ENCODE data around the gene ABCB10.
"Not testable (repeated sequence)": the region's sequence is repeated elsewhere in the genome, so short reads cannot be mapped to it uniquely, and the experiment has no call there.

The ABCB10 gene

DNA sequence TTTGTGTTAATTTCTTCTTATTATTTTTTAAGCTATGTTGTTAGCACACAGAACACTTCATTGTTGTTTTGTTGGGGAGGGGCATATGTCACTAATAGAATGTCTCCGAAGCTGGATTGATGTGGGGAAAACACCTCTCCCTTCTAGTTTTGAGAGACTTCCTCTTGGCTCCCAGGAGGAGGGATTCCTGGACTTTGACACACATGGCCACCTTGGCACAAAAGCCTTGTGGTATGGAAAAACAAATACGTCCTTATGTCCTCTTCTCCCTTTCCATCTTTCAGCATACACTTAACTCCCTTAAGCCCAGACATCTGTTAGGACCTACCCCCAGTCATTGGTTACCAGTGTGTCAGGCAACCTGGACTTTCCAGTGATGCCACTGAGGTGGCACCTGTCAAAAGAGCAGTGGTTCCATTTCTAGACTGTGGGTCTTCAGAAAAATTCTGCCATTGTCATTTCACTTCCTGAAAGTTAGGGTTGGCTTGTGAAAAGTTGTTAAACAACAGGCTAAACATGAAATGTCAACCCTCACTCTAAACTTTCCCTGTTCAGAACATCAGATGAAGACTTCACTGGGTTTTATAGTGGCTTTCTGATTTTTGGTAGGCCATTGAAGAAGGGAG is 12.5 kb upstream of the ABCB10 start:
- no peak for DNase-seq

DNA sequence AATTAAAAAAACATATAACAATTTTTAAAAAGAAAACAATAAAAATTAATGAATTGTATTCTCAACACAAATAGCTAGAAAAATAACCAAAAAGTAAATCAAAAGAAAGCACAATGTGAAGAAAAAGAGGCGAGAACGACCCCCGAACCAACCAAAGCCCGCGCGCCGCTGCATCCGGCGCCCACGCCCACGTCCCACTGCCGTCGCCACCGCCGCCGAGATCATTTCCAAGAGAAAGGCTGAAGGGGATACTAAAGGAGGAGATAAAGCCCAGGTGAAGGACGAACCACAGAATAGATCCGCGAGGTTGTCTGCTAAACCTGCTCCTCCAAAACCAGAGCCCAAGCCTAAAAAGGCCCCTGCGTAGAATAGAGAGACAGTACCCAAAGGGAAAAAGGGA is 11.8 kb upstream of the ABCB10 start:
- DNase-seq: no peak

DNA sequence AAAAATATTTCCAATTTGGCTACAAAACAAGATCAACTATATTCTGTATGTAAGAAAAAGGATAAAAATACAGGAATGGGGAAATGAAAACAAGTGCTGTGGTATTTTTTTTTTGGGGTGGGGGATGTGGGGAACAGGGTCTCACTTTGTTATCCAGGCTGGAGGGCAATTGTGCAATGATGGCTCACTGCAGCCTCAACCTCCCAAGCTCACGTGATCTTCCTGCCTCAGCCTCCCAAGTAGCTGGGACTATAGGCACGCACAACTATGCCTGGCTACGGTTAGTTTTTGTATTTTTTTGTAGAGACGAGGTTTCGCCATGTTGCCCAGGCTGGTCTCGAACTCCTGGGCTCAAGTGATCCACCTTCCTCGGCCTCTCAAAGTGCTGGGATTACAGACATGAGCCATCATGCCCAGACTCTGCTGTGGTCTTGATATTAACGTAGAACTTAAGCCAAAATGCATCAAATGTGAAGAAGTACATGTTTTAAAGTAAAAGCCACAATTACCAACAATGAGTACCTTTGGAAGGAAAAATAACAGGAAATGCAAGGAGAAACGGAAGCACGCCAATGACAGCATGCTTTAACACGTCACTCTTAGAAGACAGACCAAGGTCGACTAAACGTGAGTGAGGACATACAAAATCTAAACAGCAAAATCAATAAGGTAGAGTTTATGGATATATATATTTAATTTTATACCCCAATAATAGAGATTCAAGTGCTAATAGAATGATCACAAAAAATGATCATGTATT is 8.8 kb upstream of the ABCB10 start:
- no peak for DNase-seq

- peak; percentile 92 to 95 for DNase-seq
Measured at GRCh38 chr1:229563701-229564100, 5.2 kb upstream of the ABCB10 start.

GRCh38 chr1:229563241-229563640 is 4.7 kb upstream of the ABCB10 start:
- DNase-seq: peak in 1 of 2 donors; percentile 43

DNA sequence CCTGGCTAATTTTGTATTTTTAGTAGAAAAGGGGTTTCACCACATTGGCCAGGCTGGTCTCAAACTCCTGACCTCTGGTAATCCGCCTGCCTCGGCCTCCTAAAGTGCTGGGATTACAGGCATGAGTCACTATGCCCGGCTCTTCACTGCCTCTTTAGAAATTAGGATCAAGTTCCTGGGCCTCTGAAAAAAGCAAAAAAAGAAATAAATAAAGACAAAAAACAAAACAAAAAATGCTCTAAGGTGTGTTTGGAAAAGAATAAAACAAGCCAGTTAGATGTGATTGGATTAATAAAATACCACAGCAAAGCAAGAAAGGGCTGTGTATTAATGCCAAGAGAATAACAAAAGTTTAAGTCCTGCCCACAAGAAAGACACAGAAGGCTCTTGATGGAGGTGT is 4.2 kb upstream of the ABCB10 start:
- DNase-seq: no peak

DNA sequence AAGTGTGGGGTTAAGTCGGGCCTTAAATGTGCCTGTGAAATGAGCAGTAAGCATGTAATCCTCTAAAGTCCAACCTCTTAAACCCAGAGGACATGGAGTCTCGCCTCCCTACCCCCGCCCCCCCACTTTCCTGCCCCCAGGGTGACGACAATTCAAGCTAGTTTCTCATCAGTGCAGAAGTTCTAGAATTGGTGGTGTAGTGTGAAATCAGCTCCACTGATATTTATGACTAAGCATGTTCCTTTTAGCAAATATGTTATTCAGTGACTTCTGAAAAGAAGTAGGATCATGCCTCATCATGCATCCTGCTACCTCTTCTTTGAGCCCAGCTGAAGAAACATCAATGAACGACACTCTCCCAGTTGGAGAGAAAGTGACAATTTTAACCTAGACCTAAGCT is 2.6 kb upstream of the ABCB10 start:
- DNase-seq: peak in 1 of 2 donors; percentile 29

- not testable (repeated sequence) for DNase-seq
Measured at GRCh38 chr1:229560124-229560523, 1.6 kb upstream of the ABCB10 start.

DNA sequence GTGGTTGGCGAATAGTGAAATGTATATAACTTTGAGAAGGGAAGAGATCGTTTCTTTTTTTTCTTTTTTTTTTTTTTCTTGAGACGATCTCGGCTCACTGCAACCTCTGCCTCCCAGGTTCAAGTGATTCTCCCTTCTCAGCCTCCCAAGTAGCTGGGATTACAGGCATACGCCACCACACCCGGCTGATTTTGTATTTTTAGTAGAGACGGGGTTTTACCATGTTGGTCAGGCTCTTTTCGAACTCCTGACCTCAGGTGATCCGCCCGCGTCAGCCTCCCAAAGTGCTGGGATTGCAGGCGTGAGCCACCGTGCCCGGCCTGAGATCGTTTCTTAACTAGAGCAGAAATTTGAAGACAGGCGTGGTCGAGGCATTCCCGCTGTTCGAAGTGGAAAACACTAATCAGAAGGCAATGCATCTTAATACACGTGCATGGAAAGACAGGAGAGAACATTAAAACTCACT is 862 bp upstream of the ABCB10 start:
- not testable (repeated sequence) for DNase-seq

GRCh38 chr1:229557913-229558414 is 543 bp downstream of the ABCB10 start:
- DNase-seq: peak in 1 of 2 donors; percentile 39

GRCh38 chr1:229557200-229557850 is 1.2 kb downstream of the ABCB10 start:
- DNase-seq: peak; percentile 44 to 47

DNA sequence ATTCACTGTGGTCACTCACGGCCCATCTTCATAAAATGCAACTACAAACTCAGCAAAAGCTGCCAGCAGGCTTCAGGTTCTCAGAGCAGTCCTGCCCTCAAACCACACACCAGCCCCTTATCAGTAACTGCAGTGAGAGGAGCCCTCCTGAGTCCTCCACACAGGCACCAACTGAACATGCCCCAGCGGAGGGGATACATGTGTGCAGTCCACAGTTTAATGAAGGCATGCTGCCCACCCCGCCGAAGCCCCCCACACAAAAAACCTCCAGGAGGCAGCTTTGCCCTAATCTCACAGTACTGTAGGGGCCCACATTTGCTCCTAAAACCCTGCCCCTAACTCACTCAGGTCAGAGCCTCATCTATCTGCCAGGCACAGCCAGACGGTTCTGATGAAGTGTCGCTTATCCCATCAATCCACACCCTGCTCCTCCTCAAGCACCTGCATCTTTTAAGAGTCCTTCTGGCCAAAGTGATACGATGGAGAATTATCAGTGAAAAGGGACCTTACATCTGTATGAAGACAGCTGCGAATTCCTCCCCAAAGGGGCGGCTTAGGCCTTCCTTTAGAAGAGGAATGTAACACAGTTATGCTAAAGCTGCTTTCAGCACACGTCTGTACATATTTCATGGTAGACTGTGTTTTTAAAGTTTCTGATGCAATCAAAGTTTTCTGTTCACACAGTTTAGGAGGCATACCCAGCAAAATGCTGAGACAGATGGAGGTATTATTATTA is 3.5 kb downstream of the ABCB10 start:
- no peak for DNase-seq

DNA sequence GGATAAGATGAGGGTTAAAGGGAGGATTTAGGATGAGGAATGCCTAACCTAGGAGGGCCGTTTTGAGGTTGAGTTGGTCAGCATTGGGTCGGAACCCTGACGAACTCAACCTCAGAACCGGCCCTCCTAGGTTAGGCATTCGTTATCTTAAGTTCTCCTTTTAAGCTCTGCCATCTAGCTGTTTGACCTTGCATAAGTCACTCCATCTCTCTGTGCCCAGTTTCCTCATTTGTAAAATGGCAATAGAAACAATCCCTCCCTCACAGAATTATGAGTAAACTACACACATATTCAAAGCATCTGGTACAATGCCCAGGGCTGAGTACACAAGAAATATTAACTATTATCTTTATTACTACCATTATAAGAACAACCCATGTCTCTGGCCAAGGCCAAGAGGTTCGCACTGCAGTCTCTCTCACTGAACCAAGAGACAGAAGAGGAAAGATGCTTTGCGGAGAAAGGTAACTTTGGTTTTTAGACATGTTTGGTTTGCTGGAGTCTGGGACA is 4.8 kb downstream of the ABCB10 start:
- DNase-seq: peak in 1 of 2 donors; percentile 16

DNA sequence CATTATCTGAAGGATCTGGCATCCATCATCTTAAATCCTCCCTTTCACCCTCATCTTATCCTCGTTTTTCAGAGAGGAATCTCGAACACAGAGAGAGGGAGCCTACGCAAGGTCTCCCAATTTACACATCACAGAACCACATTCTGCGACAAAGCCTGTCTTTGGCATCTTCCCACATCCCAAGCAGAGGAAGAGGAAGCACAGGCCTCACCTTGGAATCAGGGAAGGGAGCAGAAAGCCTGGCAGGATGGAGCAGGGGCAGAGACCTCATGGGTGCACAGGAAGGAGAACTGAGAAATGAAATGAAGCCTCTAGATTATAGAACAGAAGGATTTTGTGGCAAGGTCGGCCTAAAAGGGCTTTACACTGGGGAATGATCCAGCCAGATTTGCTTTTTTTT is 5.8 kb downstream of the ABCB10 start:
- no peak for DNase-seq

- no peak for DNase-seq
Measured at GRCh38 chr1:229550812-229551567, 7.5 kb downstream of the ABCB10 start.

GRCh38 chr1:229547542-229547941 is 11.0 kb downstream of the ABCB10 start:
- no peak for DNase-seq

DNA sequence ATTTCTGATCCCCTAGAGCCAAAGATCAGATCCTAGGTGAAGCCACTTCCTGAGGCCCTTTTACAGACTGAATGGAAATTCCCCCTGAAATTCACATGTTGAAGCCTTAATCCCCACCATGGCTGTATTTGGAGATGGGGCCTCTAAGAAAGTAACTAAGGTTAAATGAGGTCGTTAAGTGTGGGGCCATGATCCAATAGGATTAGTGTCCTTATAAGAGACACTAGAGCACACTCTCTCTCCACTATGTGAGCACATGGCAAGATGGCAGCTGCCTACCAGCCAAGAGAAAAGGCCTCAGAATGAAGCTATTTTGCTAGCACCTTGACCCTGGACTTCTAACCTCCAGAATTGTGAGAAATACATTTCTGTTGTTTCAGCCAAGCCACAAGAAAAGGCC is 13.9 kb downstream of the ABCB10 start:
- no peak for DNase-seq

- DNase-seq: no peak
Measured at GRCh38 chr1:229539863-229540506, 18.5 kb downstream of the ABCB10 start.

DNA sequence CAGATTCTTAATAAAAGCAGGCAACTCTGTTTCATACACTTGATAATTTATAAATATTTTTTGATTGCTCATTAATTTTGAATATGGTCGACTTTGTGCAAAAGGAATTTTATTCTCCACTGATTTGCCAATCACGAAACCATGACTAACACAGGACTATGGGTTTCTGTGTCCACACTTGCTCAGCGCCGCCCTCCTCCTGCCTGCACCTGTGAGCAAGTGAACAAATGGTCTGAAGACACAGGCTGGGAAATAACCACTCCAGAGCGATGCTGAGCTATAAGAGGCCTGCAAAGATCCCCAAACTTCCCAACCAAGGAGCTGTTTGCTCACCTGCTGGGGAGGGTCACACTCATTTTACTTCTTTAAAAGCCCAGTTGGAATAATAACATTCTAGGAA is 19.6 kb downstream of the ABCB10 start:
- DNase-seq: no peak

DNA sequence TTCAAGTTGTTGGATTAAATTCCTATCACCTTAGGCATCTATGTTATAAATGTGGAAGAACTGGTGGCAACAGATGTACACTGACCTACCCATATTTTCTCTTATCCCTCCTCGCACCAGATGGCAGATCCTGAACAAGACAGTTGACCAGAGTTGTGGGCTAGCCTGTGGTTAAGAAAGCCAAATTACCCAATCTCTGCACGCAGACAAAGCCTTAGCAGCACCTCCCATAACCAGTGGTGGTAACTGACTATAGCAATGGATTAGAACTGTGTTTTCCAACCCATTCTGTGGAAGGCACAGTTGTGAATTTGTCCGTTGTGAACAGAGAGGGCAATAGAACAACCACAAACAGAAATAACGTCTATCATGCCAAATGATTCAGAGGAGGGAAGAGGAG is 20.6 kb downstream of the ABCB10 start:
- no peak for DNase-seq

GRCh38 chr1:229536982-229537381 is 21.5 kb downstream of the ABCB10 start:
- DNase-seq: no peak

Data from inflammatory macrophage (primary cell).